ENCODE measurements around the gene SUPT5H.

DNA sequence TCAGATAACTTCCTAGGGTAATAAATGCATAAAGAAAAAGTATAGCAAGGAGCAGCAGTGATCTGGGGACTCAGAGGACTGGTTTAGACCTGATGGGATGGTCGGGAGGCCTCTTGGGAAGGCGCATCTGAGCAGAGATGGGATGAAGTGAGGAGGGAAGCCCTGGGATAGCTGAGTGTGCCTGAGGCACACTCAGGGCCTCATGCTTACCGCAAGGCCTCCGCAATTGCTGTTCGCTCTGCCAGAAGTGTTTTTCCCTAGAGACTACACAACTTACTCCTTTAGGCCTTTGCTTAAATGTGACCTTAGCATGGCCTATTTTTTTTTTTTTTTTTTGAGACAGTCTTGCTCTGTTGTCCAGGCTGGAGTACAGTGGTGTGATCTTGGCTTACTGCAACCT, 49.3 kb downstream of the SUPT5H start:
- no peak for TF ChIP-seq POLR2A (IDR thresholded peaks at IDR 0.05)
- TF ChIP-seq, protein P1, sequence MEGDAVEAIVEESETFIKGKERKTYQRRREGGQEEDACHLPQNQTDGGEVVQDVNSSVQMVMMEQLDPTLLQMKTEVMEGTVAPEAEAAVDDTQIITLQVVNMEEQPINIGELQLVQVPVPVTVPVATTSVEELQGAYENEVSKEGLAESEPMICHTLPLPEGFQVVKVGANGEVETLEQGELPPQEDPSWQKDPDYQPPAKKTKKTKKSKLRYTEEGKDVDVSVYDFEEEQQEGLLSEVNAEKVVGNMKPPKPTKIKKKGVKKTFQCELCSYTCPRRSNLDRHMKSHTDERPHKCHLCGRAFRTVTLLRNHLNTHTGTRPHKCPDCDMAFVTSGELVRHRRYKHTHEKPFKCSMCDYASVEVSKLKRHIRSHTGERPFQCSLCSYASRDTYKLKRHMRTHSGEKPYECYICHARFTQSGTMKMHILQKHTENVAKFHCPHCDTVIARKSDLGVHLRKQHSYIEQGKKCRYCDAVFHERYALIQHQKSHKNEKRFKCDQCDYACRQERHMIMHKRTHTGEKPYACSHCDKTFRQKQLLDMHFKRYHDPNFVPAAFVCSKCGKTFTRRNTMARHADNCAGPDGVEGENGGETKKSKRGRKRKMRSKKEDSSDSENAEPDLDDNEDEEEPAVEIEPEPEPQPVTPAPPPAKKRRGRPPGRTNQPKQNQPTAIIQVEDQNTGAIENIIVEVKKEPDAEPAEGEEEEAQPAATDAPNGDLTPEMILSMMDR (IDR thresholded peaks at IDR 0.05) = no peak

All from ovary (tissue), 3 donors.